ENCODE measurements around the gene RGS2. TPM values are rescaled to one million over a fixed set of nuclear protein-coding genes. Genes with fewer than 3 reads are reported as not detected.

Gene RGS2
- total RNA-seq, 4 donors from 2014 or later = 78.0 to 98.2 (median 91.4) TPM

- Histone ChIP-seq H3K27ac (no peak overlapping the region), H3K4me3 (no peak overlapping the region), H3K4me1 (no peaks in the 10 kb centered on the region), H3K27me3 (no peaks in the 10 kb centered on the region), H3K36me3 (no peaks in the 10 kb centered on the region), H3K9me3 (no peaks in the 10 kb centered on the region)
- DNase-seq = no peak
- TF ChIP-seq CTCF (IDR thresholded peaks at IDR 0.05) (no peak), POLR2A (IDR thresholded peaks at IDR 0.05) (no peak)
Measured at GRCh38 chr1:192846950-192847349, 38.1 kb downstream of the RGS2 start.

GRCh38 chr1:192849011-192849410 is 40.2 kb downstream of the RGS2 start:
- no peak for TF ChIP-seq CTCF (IDR thresholded peaks at IDR 0.05)
- no peak for TF ChIP-seq POLR2A (IDR thresholded peaks at IDR 0.05)
- DNase-seq = no peak
- no peaks in the 10 kb centered on the region for H3K9me3 ChIP-seq
- no peaks in the 10 kb centered on the region for H3K36me3 ChIP-seq
- no peaks in the 10 kb centered on the region for H3K27me3 ChIP-seq
- H3K4me3 ChIP-seq = no peak overlapping the region
- H3K4me1 ChIP-seq = no peaks in the 10 kb centered on the region
- no peak overlapping the region for H3K27ac ChIP-seq

- Histone ChIP-seq H3K4me3 (no peak overlapping the region), H3K36me3 (no peaks in the 10 kb centered on the region), H3K4me1 (no peaks in the 10 kb centered on the region), H3K27ac (no peak overlapping the region), H3K27me3 (no peaks in the 10 kb centered on the region), H3K9me3 (no peaks in the 10 kb centered on the region)
- TF ChIP-seq CTCF (IDR thresholded peaks at IDR 0.05) (no peak), POLR2A (IDR thresholded peaks at IDR 0.05) (no peak)
- DNase-seq = no peak
Measured at GRCh38 chr1:192849442-192849841, 40.6 kb downstream of the RGS2 start.

GRCh38 chr1:192852001-192852947 is 43.4 kb downstream of the RGS2 start:
- TF ChIP-seq POLR2A (IDR thresholded peaks at IDR 0.05) (no peak), CTCF (IDR thresholded peaks at IDR 0.05) (no peak)
- DNase-seq = no peak

GRCh38 chr1:192858456-192858855 is 49.6 kb downstream of the RGS2 start:
- no peaks in the 10 kb centered on the region for H3K27me3 ChIP-seq
- no peaks in the 10 kb centered on the region for H3K36me3 ChIP-seq
- no peaks in the 10 kb centered on the region for H3K4me1 ChIP-seq
- TF ChIP-seq POLR2A (IDR thresholded peaks at IDR 0.05) (no peak), CTCF (IDR thresholded peaks at IDR 0.05) (no peak)
- H3K9me3 ChIP-seq = no peaks in the 10 kb centered on the region
- no peak overlapping the region for H3K27ac ChIP-seq
- no peak for DNase-seq
- H3K4me3 ChIP-seq = no peak overlapping the region

More at GRCh38 chr1:192852001-192852947, 43.4 kb downstream of the RGS2 start:
- Histone ChIP-seq H3K4me3 (no peak overlapping the region), H3K9me3 (no peaks in the 10 kb centered on the region), H3K27ac (no peak overlapping the region), H3K4me1 (no peaks in the 10 kb centered on the region), H3K36me3 (no peaks in the 10 kb centered on the region), H3K27me3 (no peaks in the 10 kb centered on the region)
